Spleen (tissue), 7 donors: ENCODE results near the gene SLC22A23.

Experiments
- CTCF ChIP-seq, 11 experiments: fragments of 200-600 bp in 7 of 11; fragments of 450-650 bp in 4 of 11; sonication (generic) in 4 of 11; IDR thresholded peaks in 8 of 11; conservative IDR thresholded peaks in 3 of 11; 1 replicate in 7 of 11; 2 replicates in 4 of 11; pipeline versions ENCODE4 v1.4.0 to v1.8.0; 2016 to 2021; ENCODE audit warnings: antibody characterized with exemption in 11 of 11, inconsistent platforms in 4 of 11, mild to moderate bottlenecking in 1 of 11
- POLR2A ChIP-seq, 3 donors: fragments of 450-650 bp; IDR thresholded peaks; one replicate each; pipeline ENCODE4 v1.5.1; 2017; ENCODE audit warnings: antibody characterized with exemption in 3 of 3, mild to moderate bottlenecking in 1 of 3
- donor health status: DM: no; HTN: no; CAD: no; lungs with moderate emphysema.
- donor health status: DM: no; HTN: no; CAD: no.
- donor health status: DM: no; HTN: no; CAD: no.

GRCh38 chr6:3423439-3424184 is 33.2 kb downstream of the SLC22A23 start:
- TF ChIP-seq CTCF (IDR thresholded peaks at IDR 0.05 in 8 of 11, conservative IDR thresholded peaks at IDR 0.05 in 3 of 11) (no peak), POLR2A (IDR thresholded peaks at IDR 0.05) (no peak)
